IPS-15b (cell line): ENCODE results near the gene SDCCAG8.

ENCODE experiments used
- H3K27me3 ChIP-seq: one replicate; pipeline ENCODE4 v1.6.1; 2013; ENCODE audit warnings: low read length; ENCODE audit not compliant: control insufficient read depth, insufficient read depth
- H3K36me3 ChIP-seq: one replicate; pipeline ENCODE4 v1.6.1; 2013; ENCODE audit warnings: low read length; ENCODE audit not compliant: control insufficient read depth, insufficient read depth
- H3K4me1 ChIP-seq: one replicate; pipeline ENCODE4 v1.6.1; 2013; ENCODE audit warnings: mild to moderate bottlenecking, low read length; ENCODE audit not compliant: control insufficient read depth, insufficient read depth
- H3K4me3 ChIP-seq: one replicate; pipeline ENCODE4 v1.5.1; 2013; ENCODE audit warnings: low read depth, low read length
- H3K9ac ChIP-seq: one replicate; pipeline ENCODE4 v1.6.1; 2013; ENCODE audit warnings: low read depth, mild to moderate bottlenecking, low read length
- H3K9me3 ChIP-seq: one replicate; pipeline ENCODE4 v1.6.1; 2013; ENCODE audit warnings: mild to moderate bottlenecking, low read length; ENCODE audit not compliant: control insufficient read depth, insufficient read depth

The SDCCAG8 gene

GRCh38 chr1:243496806-243497205, 241.0 kb downstream of the SDCCAG8 start:
- Histone ChIP-seq H3K4me1 (peaks cover 7% of the 10 kb centered on the region), H3K27me3 (no peaks in the 10 kb centered on the region), H3K36me3 (no peaks in the 10 kb centered on the region), H3K9ac (no peak overlapping the region), H3K9me3 (no peaks in the 10 kb centered on the region), H3K4me3 (no peak overlapping the region)

- H3K27me3 ChIP-seq, result no peaks in the 10 kb centered on the region
- H3K9me3 ChIP-seq, result no peaks in the 10 kb centered on the region
- H3K9ac ChIP-seq, result no peak overlapping the region
- no peak overlapping the region for H3K4me3 ChIP-seq
- H3K4me1 ChIP-seq, result peaks cover 5% of the 10 kb centered on the region
- H3K36me3 ChIP-seq, result no peaks in the 10 kb centered on the region
Observed at GRCh38 chr1:243497939-243498681, 242.3 kb downstream of the SDCCAG8 start.

- H3K9ac ChIP-seq, result no peak overlapping the region
- no peaks in the 10 kb centered on the region for H3K27me3 ChIP-seq
Observed at GRCh38 chr1:243499248-243499647, 243.4 kb downstream of the SDCCAG8 start.

GRCh38 chr1:243499711-243500110, 243.9 kb downstream of the SDCCAG8 start:
- H3K9ac ChIP-seq, result no peak overlapping the region
- H3K27me3 ChIP-seq, result no peaks in the 10 kb centered on the region
- H3K9me3 ChIP-seq, result no peaks in the 10 kb centered on the region
- peaks cover 5% of the 10 kb centered on the region for H3K4me1 ChIP-seq
- no peaks in the 10 kb centered on the region for H3K36me3 ChIP-seq
- H3K4me3 ChIP-seq, result no peak overlapping the region

More at GRCh38 chr1:243499248-243499647, 243.4 kb downstream of the SDCCAG8 start:
- Histone ChIP-seq H3K9me3 (no peaks in the 10 kb centered on the region), H3K4me3 (no peak overlapping the region), H3K4me1 (peaks cover 5% of the 10 kb centered on the region), H3K36me3 (no peaks in the 10 kb centered on the region)

GRCh38 chr1:243500512-243500911, 244.7 kb downstream of the SDCCAG8 start:
- Histone ChIP-seq H3K27me3 (no peaks in the 10 kb centered on the region), H3K4me3 (no peak overlapping the region), H3K9me3 (no peaks in the 10 kb centered on the region), H3K9ac (no peak overlapping the region), H3K36me3 (no peaks in the 10 kb centered on the region), H3K4me1 (peaks cover 5% of the 10 kb centered on the region)

GRCh38 chr1:243501002-243501401, 245.2 kb downstream of the SDCCAG8 start:
- no peak overlapping the region for H3K9ac ChIP-seq
- no peaks in the 10 kb centered on the region for H3K36me3 ChIP-seq
- peaks cover 5% of the 10 kb centered on the region for H3K4me1 ChIP-seq
- no peak overlapping the region for H3K4me3 ChIP-seq
- no peaks in the 10 kb centered on the region for H3K27me3 ChIP-seq
- H3K9me3 ChIP-seq, result no peaks in the 10 kb centered on the region

- H3K4me1 ChIP-seq, result peaks cover 7% of the 10 kb centered on the region
- H3K27me3 ChIP-seq, result no peaks in the 10 kb centered on the region
- H3K4me3 ChIP-seq, result no peak overlapping the region
- no peak overlapping the region for H3K9ac ChIP-seq
- no peaks in the 10 kb centered on the region for H3K36me3 ChIP-seq
- no peaks in the 10 kb centered on the region for H3K9me3 ChIP-seq
Observed at GRCh38 chr1:243503155-243503554, 247.3 kb downstream of the SDCCAG8 start.

GRCh38 chr1:243505986-243506689, 250.3 kb downstream of the SDCCAG8 start:
- Histone ChIP-seq H3K9me3 (no peaks in the 10 kb centered on the region), H3K9ac (no peak overlapping the region), H3K4me1 (peaks cover 4% of the 10 kb centered on the region), H3K36me3 (no peaks in the 10 kb centered on the region), H3K4me3 (no peak overlapping the region), H3K27me3 (no peaks in the 10 kb centered on the region)

- H3K9me3 ChIP-seq, result no peaks in the 10 kb centered on the region
- no peaks in the 10 kb centered on the region for H3K27me3 ChIP-seq
- H3K4me3 ChIP-seq, result no peak overlapping the region
- peaks cover 4% of the 10 kb centered on the region for H3K4me1 ChIP-seq
- no peaks in the 10 kb centered on the region for H3K36me3 ChIP-seq
- no peak overlapping the region for H3K9ac ChIP-seq
Observed at GRCh38 chr1:243507001-243507671, 251.3 kb downstream of the SDCCAG8 start.

- Histone ChIP-seq H3K4me1 (peaks cover 4% of the 10 kb centered on the region), H3K36me3 (no peaks in the 10 kb centered on the region), H3K9ac (no peak overlapping the region), H3K9me3 (no peaks in the 10 kb centered on the region), H3K4me3 (no peak overlapping the region), H3K27me3 (no peaks in the 10 kb centered on the region)
Observed at GRCh38 chr1:243507672-243508302, 251.9 kb downstream of the SDCCAG8 start.

GRCh38 chr1:243508303-243508713, 252.5 kb downstream of the SDCCAG8 start:
- no peak overlapping the region for H3K9ac ChIP-seq
- H3K4me3 ChIP-seq, result no peak overlapping the region
- H3K36me3 ChIP-seq, result no peaks in the 10 kb centered on the region
- H3K9me3 ChIP-seq, result no peaks in the 10 kb centered on the region
- H3K4me1 ChIP-seq, result peaks cover 4% of the 10 kb centered on the region
- H3K27me3 ChIP-seq, result no peaks in the 10 kb centered on the region
